Nucleus accumbens (tissue), 56 donors: Measurements from ENCODE around the gene ENTPD2.
"Not testable (repeated sequence)": the region's sequence is repeated elsewhere in the genome, so short reads cannot be mapped to it uniquely, and the experiment has no call there.

ENCODE experiments used
- DNase-seq, 56 donors: peaks; one replicate each; lab custom pipeline; 2025; lab: John Stamatoyannopoulos, UW

Gene ENTPD2

GRCh38 chr9:137065336-137065967 is 11.6 kb upstream of the ENTPD2 start:
- no peak for DNase-seq

- no peak for DNase-seq
Measured at GRCh38 chr9:137064880-137065164, 11.0 kb upstream of the ENTPD2 start.

- peak in 39 of 56 donors; percentile 10 to 73 (median 46) for DNase-seq
Measured at GRCh38 chr9:137064027-137064879, 10.4 kb upstream of the ENTPD2 start.

- DNase-seq, result no peak
Measured at GRCh38 chr9:137063311-137064026, 9.6 kb upstream of the ENTPD2 start.

- not testable (repeated sequence) for DNase-seq
Measured at GRCh38 chr9:137062798-137063197, 8.9 kb upstream of the ENTPD2 start.

- DNase-seq, result no peak
Measured at GRCh38 chr9:137062384-137062783, 8.5 kb upstream of the ENTPD2 start.

- no peak for DNase-seq
Measured at GRCh38 chr9:137058521-137059234, 4.8 kb upstream of the ENTPD2 start.

- DNase-seq, result no peak
Measured at GRCh38 chr9:137057545-137057944, 3.7 kb upstream of the ENTPD2 start.

GRCh38 chr9:137056739-137057415 is 3.0 kb upstream of the ENTPD2 start:
- DNase-seq, result no peak

GRCh38 chr9:137055385-137056364 is 1.8 kb upstream of the ENTPD2 start:
- peak; percentile 50 to 98 (median 92) for DNase-seq

GRCh38 chr9:137054932-137055384 is 1.1 kb upstream of the ENTPD2 start:
- peak in 28 of 56 donors; percentile 47 to 88 (median 76) for DNase-seq

- DNase-seq, result no peak
Measured at GRCh38 chr9:137052998-137053943, 590 bp downstream of the ENTPD2 start.

GRCh38 chr9:137052293-137052692 is 1.6 kb downstream of the ENTPD2 start:
- no peak for DNase-seq

GRCh38 chr9:137051145-137051724 is 2.6 kb downstream of the ENTPD2 start:
- no peak for DNase-seq

- no peak for DNase-seq
Measured at GRCh38 chr9:137050570-137050969, 3.3 kb downstream of the ENTPD2 start.

- peak in 41 of 56 donors; percentile 5 to 77 (median 49) for DNase-seq
Measured at GRCh38 chr9:137049544-137050449, 4.1 kb downstream of the ENTPD2 start.
